GM18907 (cell line): Measurements from ENCODE around the gene PTPRJ.

Source experiments
- ATAC-seq: cut with Tn5 transposase; IDR thresholded peaks from one replicate; pipeline ENCODE4 v1.9.1; 2021; ENCODE audit warnings: mild to moderate bottlenecking, moderate library complexity; ENCODE audit not compliant: unreplicated experiment

The PTPRJ gene

GRCh38 chr11:48034926-48035871 is 54.8 kb downstream of the PTPRJ start:
- ATAC-seq = no peak

- no peak for ATAC-seq
These were observed 55.7 kb downstream of the PTPRJ start for GRCh38 chr11:48036011-48036410.

DNA sequence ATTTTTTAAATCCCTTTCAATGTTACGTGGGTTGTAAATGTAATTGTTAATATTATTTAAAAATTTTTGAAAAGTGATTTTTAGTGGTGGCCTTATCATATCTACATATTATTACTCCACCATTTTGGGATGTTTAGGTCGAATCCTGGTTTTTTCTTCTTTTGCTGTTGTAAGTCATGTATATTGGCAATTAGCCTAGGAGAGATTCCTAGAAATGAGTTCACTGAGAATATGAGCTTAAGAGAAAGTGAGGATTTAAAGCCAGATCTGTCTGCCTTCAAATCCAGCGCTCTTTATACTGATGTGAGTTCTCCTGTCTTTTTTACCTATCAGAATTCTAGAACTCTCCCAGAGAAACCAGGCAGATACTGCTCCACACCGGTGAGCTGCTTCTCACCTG is 56.1 kb downstream of the PTPRJ start:
- no peak for ATAC-seq

DNA sequence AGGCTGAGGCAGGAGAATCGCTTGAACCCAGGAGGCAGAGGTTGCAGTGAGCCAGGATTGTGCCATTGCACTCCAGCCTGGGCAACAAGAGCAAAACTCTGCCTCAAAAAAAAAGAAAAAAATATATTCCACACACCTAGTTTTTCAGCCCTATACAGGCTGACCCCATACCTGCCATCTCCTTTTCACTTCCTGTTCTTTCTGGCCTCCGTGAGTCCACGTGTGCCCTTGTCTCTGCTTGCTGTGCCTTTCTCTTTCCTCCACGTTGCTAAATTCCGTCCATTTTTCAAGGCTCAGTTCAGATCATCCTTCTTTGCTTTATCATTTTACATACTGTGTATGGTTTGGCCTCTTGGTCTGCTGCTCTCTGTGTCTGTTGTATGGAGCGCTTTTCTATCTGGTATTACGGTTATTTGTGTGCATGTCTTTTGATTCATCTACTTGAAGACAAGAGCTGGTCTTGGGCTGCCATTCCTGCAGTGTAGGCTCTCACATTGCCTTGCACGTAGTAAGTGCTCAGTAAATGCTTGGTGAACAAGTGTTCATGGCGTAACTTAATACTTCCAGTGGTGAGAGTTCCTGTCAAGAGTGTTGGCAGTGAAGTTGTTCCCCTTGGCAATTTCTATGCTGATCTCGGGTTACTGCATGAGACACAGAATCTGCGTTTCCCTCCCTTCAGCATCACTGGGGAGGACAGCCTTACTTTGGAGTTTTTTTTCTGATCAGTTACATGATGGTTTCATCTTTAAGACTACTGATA is 57.5 kb downstream of the PTPRJ start:
- no peak for ATAC-seq

DNA sequence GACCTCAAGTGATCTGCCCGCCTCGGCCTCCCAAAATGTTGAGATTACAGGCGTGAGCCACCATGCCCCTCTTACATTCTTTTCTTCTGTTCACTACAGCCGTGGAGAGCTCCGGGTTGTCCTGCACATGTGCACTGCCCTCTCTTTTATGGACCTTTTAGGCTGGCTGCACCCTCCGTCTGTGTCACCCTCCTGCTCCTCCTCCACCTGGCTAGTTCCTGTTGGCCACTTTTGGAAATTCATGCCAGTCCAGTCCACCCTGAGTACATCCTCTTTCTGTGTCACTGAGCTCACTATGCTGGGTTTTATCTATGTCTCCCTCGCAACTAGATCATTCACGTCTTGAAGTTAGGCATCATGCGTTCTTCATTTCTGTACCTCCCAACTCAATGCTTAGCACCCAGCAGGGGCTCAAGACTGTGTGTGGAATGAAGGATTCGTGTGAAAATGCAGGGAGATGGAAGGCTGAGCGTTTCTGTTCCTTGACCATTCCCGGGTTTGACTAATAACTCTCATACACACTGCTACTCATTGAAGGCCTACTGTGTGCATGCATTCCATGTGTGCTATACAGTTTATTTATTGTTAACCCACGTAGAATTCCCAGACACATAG is 60.6 kb downstream of the PTPRJ start:
- ATAC-seq = no peak

- ATAC-seq = no peak
These were observed 61.7 kb downstream of the PTPRJ start for GRCh38 chr11:48041877-48042695.

DNA sequence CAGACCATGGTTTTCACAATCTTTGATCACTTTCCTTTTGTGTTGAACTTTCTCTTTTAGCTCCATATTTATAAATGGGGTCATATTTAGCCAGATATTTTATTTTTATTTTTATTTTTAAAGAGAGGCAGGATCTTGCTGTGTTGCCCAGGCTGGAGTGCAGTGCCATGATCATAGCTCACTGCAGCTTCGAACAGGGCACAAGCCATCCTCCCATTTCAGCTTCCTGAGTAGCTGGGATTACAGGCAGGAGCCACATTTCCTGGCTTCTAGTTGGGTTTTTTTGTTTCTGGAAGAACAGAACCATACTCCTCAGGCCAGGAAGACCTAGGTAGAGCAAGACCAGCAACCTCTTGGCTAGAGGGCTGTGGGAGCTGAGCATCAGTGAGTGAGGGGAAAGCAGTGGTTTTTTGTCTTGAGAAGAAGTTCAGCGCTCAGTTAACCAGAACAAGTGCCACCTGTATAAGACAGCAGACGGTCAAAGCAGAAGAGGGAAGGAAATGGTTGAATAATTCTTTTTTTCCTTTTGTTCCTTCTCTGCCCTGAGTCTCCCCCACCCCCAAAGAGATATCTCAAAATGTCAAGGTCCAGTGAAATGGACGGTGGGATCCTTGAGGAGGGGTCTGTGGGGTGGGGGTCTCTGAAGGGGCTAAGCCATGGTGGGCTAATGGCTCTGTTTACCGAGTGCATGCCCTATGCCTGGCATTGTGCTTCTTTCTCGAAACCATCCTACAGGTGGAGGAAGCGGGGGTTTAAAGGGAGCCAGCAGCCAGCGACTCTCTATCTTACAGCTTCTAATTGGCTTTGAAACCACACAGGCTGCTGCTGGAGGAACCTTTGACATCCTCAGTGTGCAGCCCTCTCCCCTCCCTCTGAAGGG is 63.0 kb downstream of the PTPRJ start:
- ATAC-seq = no peak

DNA sequence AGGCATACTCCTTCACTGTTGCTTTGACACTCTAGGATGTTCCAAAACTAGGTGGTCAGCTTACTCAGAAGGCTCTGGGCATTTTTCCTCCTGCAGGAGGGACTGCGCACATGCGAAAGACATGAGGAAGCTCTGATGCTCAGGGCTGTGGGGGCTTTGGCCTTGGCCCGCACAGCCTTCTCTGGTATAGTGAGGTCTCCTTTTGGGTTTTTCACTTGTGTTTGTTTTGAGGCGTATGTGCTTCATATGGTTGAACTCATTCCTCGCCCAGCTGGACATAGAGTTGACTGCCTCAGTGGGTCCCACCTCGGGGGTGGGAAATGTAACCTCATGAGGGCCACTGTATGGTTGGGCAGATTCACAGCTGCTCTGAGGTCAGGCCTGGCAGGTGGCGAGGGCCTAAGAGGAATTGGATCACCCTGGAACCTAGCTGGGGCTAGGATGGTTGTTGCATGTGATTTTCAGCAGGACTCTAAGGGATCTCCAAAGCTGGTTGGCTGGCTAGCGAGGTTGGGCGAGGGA is 63.7 kb downstream of the PTPRJ start:
- no peak for ATAC-seq

- ATAC-seq = no peak
These were observed 64.2 kb downstream of the PTPRJ start for GRCh38 chr11:48044577-48044976.

DNA sequence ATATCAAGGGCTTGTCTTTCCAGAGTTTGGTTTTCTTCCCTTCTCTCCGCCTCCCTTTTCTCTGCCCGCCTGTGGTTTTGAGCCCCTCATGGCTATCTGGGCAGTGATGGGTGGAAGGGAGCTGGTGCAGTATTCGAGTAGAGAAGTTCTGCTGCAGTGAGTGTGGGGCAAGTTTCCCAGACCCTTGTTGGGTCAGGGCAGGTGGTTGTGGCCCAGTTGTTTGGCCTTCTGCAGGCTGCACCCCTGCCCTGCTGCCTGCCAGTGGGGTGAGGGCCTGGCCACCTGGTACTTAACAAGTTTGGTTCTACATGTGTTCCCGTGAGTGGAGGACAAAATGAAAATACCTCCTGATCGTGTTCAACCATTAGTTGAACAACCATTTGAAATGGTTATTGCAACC is 65.2 kb downstream of the PTPRJ start:
- no peak for ATAC-seq

- ATAC-seq = no peak
These were observed 67.3 kb downstream of the PTPRJ start for GRCh38 chr11:48047616-48048015.

- no peak for ATAC-seq
These were observed 68.7 kb downstream of the PTPRJ start for GRCh38 chr11:48049036-48049435.

DNA sequence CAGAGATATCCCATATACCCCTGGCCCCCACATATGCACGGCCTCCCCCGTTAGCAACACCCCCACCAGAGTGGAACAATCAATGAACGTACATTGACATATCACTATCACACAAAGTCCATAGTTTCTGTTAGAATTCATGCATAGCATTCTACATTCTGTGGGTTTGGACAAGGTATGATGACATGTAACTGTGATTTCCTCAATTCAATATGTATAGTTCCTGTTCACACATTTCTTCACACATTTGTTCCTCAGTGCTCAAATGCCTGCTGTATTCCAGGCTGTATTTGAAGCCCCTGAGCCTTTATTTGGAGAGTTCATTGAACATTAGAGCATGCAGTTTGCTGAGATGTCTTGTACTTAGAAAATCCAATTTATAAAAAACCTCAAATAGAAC is 69.9 kb downstream of the PTPRJ start:
- no peak for ATAC-seq

GRCh38 chr11:48051217-48051830 is 71.0 kb downstream of the PTPRJ start:
- ATAC-seq = no peak

DNA sequence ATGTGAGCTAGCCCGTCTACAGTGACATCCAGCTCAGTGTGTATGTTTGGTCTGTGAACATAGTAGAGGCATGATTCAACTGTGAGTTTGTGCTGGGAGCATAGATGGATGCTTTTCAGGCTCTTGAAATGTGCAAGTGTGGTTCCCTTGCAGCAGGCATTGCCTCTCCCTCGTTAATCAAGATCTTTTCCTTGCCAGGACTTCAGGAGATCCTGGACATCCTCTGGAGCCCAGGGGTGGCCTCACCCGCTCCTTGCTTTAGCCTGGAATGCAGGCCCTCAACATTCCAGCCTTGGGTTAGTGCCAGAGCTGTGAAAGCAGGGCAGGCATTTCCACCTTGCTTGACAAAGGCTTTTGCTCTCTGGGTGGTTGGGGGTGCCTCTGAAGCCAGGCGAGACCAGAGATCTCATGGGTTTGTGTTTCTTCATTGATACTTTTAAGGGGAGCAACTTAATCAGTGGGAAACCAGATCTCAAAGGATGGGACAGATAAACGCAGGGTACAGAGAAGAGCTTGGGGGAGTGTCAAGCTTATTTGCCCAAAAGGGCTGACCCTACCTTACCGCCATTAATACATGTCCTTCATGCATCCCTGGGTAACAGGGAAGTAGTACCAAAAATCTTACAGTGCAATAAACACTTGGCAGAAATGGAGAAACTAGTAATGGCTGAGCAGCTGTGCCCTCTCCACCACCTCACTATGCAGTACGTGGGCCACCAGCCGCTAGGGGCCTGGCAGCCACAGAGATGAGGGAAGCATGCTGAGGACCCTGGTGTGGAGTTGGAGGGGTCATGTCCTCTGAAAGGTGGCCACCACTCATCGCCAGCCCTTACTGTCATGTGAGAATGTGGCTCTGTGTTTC is 72.1 kb downstream of the PTPRJ start:
- no peak for ATAC-seq

- no peak for ATAC-seq
These were observed 74.6 kb downstream of the PTPRJ start for GRCh38 chr11:48054994-48055291.

DNA sequence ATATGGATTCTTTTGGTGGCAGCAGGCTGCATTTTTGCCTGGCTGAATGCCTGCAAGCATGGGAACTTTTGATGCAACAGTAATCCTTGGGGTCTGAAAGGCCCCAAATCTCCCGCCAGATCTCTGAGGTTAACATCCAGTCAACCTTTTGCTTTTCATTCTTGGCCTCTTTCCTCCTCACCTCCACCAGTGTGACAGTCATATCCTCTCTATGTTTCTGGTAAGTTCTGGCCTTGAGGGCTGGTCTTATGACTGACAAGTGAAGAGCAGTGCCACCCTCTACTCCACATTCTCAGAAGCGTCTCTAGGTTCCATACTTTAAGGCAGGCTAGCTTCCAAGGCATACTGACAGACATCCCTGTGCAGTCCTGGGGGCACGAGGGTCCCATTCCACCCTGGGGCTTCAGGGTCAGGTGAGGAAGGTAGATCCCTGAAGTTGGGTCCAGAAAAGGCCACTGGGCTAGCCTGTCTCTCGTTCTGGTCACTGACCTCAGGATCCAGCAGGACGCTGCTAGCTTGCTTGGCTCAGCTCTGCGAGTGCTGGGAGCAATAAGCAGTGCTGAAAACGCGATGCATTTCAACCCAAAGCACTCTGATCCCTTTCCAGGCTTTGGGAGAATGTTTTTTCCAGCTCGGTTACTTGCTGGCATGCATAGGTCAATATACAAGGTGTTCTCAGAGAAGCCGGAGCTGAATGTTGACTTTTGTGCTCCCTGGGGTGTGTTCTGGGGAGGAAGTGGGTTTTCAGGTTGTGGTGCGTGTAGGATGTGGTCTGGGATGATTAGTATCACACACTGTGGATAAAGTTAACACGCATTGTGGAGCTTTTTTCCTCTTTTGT is 75.2 kb downstream of the PTPRJ start:
- peak; percentile 66 for ATAC-seq
